Skin epidermis (tissue), 12 donors: Measurements from ENCODE around the gene MRPL10.

Experiments used
- H3K27ac ChIP-seq, 21 experiments: fragments of 200-600 bp; sonication (generic) in 11 of 21; one replicate each; pipeline ENCODE4 v1.5.0; 2020; ENCODE audit warnings: mild to moderate bottlenecking in 3 of 21, inconsistent platforms in 2 of 21, moderate library complexity in 2 of 21
- H3K4me3 ChIP-seq, 7 experiments: fragments of 200-600 bp; sonication (generic) in 2 of 7; one replicate each; pipeline ENCODE4 v1.5.0; 2020; ENCODE audit warnings: inconsistent platforms in 2 of 7, mild to moderate bottlenecking in 2 of 7, moderate library complexity in 1 of 7

Gene MRPL10

DNA sequence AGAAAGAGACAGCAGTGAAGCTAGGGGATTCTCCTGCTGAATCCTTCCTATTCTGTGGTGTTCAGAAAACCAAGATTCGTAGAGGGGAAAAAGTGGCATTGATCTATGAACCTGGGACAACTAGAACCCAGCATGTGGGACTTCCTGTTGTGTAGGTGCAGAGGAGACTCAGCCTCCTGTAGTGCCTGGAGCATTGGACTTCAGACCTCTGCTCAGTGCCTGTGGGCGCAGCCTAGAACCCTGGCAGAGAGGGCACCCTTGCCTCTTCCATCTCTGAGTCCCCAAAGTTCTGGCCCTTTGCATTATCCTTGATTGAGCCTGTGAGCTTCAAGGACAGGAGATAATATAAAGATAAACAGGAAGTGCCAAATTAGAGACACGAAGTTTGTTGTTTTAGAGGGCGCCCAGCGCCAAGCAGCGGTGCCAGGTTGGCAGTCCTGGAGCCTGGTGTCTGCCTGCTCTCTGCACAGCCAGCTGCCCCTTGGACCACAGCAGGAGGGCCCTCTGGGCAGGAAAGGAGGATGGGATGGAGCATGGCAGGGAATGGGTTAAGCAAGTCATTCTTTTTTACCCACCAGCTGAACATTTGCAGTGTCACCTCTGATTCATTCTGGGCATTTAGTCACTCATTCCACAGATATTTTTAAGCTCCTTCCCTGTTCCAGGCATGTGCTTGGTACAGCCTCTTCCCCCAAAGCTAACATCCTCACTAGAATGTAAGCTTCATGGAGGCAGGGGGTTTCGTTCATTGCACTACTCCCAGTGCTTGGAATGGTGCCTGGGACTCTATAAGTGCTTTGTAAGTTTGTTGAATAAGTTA is 31.5 kb upstream of the MRPL10 start:
- H3K27ac ChIP-seq: no peak overlapping the region
- H3K4me3 ChIP-seq: no peak overlapping the region

DNA sequence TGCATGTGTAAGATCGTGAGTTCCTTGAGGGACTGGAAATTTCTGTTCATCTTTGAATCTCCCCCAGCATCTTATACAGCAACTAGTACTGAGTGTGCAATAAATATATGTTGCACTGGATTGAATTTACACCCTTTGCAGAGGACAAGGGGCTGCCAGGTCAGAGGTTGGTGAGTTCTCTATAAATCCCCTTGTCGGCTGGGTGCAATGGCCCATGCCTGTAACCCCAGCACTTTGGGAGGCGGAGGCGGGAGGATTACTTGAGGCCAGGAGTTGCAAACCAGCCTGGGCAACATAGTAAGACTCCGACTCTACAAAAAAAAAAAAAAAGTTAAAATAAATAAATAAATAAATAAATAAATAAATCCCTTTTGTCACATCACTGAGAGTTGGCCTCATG is 29.0 kb upstream of the MRPL10 start:
- Histone ChIP-seq H3K4me3 (no peak overlapping the region), H3K27ac (no peak overlapping the region)

DNA sequence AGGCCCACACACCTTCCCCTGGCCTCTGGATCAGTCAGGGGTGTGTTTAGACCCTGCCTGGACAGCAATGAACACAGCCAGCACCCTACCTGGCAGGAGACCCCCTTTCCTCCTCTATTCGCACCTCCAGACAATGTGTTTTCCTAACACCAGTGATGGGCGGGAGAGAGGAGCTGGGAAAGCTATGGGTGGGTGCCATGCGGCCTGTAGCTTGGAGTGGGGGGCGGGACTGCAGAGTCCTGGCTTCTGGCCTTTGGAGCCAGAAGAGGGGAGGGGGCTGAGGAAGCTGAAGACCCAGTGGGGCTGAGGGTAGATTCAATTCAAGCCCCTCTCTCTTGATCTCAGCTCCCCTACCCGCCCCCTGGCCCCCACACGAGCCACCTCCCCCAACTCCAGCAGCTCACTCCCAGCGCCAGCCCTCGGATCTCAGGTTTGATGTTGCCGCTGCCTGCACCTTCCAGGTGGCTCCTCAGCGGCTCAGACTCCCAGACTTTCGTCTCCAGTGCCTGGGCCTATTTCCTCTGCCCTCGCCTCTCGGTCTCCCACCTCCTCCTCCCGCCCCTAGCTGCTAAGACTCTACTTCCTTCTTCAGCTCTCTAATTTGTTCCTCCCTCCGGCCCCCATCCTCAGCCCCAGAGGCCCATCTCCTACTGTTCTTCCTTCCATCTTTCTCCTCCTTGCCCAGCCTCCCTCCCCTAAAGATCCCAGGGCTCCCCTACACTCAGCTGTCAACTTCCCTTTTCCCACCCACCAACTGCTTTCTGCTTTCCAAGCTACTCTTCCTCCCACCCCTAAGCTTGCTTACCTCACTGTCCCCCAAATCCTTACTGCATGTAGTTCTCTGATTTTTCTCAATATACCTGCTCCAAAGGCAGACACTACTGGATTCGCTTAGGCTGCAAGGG is 26.5 kb upstream of the MRPL10 start:
- H3K27ac ChIP-seq: no peak overlapping the region
- H3K4me3 ChIP-seq: no peak overlapping the region

DNA sequence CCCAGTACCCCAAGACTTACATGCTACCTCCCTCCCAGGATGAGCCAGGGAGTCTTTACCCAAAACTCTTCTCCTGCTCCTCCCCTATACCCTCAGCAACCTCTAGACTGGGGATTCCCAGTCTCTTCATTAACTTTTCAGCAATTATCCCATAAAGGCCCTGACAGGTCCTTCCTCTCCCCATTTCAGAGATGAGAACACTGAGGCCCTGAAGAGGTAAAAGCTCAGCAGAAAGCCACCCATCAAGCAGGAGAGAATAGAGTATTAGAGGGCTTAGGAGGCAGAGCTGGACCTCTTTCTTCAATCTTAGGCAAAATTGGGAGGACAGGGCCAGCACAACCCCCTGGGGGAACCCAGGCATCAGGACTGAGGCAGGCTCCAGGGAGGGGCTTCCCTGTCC is 25.5 kb upstream of the MRPL10 start:
- Histone ChIP-seq H3K4me3 (no peak overlapping the region), H3K27ac (no peak overlapping the region)

DNA sequence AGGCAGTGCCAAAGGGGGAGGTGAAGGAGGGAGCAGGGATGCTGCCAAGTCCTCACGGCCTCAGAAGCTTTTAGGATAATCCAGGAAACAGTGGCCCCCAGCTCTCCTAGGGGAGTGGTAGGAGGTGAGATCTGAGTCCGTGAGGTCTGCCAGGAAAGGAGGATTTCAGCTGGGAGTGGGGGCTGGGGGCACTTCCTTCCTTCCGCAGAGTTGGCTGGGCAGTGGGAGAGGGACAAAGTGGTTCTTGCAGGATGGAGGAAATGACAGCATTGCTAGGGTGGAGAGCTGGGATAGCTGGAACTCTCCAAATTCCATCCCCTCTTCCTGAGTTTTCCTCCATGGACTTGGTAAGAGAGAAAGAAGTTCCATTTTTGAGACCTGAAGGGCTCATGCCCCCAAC is 24.4 kb upstream of the MRPL10 start:
- Histone ChIP-seq H3K4me3 (no peak overlapping the region), H3K27ac (no peak overlapping the region)

DNA sequence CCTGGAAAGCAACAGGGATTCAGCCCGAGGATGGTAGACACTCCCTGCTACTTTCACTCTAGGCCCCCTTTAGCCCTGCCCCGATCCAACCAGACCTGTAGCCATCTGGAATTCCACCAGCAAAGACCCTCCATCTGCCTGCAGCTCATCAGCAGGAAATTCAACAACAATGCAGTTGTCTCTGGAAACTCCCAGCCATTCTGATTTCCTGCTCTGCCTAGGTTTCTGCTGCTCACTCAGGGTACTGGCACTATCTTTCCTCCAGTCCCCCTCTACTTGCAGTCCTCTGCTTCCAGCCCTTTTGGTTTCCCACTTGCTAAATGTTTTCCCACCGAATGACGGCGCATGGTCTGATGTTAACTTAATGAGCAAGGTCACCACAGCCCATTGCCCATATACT is 22.3 kb upstream of the MRPL10 start:
- Histone ChIP-seq H3K27ac (no peak overlapping the region), H3K4me3 (no peak overlapping the region)

DNA sequence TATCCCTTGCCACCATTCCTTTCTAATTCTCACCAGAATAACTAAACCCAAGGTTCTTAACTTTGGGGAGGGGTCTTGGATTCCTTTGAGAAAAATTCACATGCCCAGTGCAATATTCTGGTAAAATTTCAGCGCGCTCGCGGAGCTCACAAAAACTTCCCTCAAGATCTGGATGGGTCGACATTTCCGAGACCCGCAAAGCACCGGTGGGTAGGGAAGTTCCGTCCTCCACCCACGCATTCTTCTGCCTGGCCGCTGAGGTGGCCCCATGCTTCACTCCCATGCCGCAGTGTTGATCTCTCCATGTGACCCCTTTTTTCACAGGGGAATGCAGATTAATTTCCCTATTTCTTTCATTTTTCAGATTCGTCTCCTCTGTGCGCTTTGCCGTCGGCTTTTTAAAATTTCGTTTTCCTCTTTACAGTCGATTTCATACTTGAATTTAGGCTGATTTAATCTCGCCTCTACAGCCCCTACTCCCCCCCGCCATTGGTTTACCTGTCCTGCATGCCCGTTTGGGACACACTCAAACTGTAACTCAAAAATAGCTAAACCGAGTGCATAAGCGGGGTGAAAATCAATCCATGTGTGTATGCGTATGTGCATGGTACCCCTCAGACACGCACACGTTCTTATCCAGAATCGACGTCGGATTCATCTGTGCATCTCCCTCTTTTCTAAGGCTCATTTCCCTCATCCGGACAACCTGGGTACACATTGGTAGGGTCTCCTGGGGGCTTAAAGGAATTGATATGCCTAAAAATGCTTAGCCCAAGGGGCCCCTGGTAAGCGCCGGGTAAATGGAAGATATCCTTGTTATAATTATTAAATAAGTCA is 21.0 kb upstream of the MRPL10 start:
- H3K27ac ChIP-seq: no peak overlapping the region
- no peak overlapping the region for H3K4me3 ChIP-seq

DNA sequence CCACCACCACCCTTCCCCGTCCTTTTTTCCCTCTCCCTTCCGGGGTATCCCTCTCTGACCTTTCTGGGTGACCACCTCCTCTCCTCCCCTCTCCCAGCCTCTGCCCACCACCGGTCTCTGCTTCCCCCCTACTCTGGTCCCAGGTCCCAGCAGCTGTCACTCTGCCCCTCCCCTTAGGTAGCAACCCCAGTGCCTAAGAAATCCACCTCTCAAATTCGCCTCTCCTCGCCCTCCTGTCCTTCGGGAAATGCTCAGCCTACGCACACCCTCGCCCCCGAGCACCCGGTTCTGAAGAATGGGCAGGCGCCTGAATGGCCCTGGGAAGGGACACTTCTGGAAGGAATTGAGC is 20.4 kb upstream of the MRPL10 start:
- Histone ChIP-seq H3K4me3 (no peak overlapping the region), H3K27ac (no peak overlapping the region)

DNA sequence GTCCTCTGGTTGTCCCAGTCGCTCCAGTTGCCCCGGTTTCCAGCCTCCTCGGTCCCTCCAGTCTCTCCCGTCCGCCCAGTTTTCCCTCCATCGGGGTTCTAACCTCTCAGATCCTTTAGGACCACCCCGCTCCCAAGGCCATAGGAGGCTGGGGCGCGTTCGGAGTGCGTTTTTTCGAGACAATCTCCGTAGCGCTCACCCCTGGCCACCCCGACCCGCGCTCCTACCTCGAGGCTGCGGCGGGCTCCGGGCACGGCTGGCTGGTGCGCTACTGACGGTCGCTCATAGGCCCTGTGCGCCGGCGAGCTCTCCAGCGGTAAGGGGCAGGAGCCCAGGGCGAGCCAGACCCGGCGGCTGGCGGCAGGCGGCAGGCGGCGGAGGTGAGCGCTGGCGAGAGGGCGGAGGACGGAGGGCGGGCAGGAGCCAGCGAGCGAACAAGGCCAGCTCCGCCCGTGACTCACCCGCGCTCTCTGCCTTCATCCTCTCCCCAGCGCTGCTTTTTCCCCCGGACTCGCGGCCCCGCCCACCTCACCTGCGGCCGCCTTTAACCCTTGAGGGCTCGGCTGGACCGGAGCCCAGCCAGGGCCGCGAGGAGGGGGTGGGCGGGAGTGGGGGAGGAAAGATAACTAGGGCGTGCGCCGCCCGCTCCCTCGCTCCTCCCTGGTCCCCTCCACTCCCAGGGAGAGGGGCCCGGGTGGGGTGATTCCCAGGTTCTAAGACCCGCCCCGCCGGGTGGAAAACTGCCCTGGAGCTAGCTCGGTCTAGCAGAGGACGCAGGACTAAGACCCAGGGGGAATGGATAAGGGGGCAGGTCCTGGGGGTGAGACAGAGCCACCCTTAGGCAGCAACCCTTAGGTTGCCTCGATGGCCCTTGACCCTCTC is 19.6 kb upstream of the MRPL10 start, which contains the start of gene SP6:
SP6 (minus strand) TSS at position 472 of the 882 bp plus-strand sequence. CDS start 2,734 bp downstream, outside the sequence.
- peak within 1 kb of the TSS in 14 of 21 experiments; percentile 1 to 80 (median 56) for H3K27ac ChIP-seq

DNA sequence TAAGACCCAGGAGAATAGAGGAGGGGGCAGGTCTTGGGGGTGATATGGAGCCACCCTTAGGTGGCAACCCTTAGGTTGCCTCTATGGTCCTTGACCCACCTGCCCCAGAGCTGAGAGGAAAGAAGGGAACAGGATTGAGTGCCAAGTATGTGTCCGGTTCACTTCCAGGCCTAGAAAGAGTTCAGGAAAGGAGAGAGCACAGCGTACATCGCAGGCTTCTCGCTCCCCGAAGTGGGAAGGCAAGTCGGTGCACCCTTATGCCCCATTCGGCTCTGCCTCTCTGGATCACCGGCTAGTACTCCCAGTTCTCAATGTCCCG is 19.0 kb upstream of the MRPL10 start:
- Histone ChIP-seq H3K27ac (peak overlapping the region in 12 of 21 experiments; percentile 1 to 80 (median 55)), H3K4me3 (peak overlapping the region; percentile 8 to 46 (median 35))

More for the DNA sequence above, 19.6 kb upstream of the MRPL10 start, which contains the start of gene SP6:
- H3K4me3 ChIP-seq: peak within 1 kb of the TSS; percentile 8 to 46 (median 35)

DNA sequence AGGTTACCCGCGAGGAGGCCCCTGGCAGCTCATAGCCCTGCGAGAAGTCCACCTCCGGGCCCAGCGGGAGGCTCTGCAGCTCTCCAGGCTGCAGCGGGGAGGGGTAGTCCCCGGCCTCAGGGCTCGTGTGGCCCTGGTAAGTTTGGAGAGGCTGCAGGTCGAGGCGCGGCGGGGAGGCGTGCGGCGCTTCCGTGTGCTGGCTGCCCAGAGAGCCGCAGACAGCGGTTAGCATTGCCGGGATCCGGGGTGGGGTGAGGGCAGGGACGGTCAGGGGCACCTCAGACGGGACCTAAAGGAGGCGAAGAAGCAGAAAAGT is 16.8 kb upstream of the MRPL10 start:
- Histone ChIP-seq H3K27ac (no peak overlapping the region), H3K4me3 (no peak overlapping the region)

DNA sequence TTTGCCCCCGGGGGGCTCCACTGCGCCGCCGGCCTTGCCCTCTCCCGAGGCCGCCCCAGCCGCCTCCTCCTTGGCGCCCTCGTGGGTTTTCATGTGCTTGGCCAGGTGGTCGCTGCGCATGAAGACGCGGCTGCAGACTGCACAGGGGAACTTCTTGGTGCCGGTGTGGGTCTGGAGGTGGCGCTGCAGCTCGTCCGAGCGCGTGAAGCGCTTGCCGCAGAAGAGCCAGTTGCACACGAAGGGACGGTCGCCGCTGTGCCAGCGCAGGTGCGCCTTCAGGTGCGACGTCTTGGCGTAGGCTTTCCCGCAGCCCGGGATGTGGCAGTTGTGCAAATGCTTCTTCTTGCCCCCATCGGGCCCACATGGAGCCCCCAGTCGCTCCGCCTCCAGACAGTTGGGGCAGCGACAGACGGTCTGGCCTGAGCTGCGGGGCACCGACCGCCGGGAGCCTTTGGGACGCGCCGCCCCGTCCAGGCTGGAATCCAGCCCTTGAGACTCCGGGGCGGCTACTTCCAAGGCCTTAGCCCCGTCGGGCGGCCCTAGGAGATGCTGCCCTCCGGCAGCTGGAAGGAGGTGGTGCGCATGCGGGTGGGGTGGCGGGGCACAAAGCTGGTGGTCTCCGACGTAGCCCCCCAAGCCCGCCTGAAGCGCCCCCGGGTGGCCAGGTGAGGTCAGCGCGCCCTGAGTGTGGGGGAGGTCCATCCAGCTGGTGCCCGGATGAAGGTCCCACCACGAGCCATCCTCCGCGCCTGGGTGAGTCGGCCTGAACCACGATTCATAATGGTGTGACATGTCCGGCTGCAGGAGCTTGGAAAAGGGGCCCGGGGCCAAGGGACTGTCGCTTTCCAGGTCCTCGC is 16.2 kb upstream of the MRPL10 start:
- peak overlapping the region in 1 of 7 experiments; percentile 6 for H3K4me3 ChIP-seq
- no peak overlapping the region for H3K27ac ChIP-seq

DNA sequence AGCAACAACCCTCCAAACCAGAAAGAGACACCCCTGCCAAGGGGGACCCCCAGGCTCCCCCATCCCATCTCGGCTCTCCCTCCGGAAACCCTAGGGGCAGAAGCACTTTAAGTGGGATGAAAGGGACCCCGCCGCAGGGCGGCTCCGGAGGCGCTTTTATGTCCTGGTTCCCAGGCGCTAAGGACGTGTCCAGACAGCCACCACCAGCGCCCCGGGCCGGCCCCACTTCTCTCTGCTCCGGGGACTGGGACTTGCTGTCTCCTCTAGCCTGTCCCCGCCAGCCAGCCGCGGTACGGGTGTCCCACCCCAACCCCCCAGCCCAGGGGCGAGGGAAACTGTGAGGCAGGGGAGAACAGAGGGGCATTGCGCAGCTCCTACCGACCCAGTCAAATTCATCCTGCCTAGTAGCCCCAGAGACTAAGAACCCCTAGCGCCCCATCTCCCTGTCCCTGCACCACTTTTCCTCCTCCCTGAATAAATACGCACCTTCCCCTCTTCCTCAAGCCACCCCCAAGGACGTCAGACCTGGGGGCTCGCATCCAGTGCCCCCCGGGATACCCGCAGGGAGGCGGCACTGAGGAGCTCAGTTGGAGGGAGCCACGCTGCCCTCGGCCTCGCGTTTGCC is 15.5 kb upstream of the MRPL10 start:
- no peak overlapping the region for H3K27ac ChIP-seq
- H3K4me3 ChIP-seq: peak overlapping the region in 1 of 7 experiments; percentile 6

DNA sequence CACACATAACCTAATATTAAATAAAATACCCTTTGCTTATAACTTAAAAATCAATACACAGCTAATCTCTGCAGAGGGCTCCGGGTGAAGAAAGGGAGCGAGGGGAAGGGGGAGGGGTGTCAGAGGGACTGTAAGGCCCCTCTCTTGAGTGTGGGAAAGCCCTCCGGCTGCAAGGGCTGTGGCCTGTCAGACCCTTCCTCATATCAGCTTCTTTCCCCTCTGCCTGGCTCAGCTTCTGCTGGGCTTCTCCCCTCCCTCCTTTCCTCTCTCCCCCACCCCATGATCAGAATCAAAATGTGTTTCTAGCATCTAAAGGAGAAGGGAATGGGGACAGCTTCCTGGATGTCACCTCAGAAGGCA is 14.4 kb upstream of the MRPL10 start:
- no peak overlapping the region for H3K27ac ChIP-seq

DNA sequence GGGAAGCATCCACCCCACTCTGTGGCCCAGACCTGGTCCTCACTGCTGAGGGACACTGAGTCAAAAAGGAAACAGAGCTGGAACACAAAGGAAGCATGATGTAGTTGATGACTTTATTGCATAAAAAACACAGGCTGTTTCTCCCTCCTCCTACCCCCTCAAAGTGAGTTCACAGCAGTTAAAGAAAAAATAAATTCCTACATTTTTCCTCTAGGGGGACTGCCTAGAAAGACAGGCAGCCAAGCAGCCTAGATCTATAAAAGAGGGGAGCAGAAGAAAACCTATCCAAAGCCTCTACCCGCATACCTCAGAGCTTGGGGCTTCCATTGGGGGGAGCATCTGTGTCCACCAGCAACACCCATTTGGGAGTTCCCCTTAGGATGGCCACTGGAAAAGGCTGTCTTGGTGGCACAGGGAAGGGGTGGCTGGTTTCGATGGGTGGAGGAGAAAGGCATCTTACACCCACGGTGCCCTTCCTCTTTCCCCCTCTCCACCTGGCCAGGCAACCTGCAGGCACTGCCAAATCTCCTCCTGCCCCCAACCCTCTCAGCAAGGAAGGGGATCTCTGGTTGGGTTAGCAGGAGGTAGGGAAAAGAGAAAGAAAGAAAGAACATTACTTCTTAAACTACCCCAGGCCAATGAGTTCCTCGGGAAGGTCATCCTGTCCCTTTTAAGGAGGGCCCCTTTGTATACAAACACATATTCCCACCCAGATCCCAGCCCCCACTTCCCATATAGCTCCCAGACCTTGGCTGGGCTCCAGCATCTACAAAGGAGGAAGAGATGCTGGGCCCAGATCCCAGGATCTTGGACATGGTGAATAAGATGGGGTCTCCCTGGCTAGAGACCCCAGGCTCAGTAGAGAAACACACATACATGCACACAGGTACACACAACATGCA is 13.7 kb upstream of the MRPL10 start:
- H3K27ac ChIP-seq: no peak overlapping the region
- H3K4me3 ChIP-seq: no peak overlapping the region

More for the DNA sequence above, 14.4 kb upstream of the MRPL10 start:
- H3K4me3 ChIP-seq: no peak overlapping the region

DNA sequence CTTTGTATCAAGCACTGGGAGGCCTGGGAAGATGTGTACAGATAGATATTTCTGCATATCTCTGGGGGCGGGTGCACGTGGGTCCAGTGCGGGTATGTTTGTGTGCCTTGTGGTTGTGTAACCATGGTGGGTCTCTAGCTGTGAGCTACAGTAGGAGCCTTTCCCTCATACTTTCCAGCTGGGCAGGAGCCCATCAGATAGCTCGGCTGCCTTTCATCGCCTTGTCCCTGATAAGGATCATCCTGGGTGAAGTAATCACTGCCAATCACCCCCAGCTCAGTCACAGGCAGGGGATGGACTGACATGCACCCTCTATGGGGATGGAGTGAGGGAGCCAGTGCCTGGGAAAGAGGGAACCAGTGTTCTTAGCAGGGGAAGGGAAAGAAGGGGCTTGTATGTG is 12.9 kb upstream of the MRPL10 start:
- Histone ChIP-seq H3K4me3 (no peak overlapping the region), H3K27ac (peak overlapping the region in 1 of 21 experiments; percentile 43)

DNA sequence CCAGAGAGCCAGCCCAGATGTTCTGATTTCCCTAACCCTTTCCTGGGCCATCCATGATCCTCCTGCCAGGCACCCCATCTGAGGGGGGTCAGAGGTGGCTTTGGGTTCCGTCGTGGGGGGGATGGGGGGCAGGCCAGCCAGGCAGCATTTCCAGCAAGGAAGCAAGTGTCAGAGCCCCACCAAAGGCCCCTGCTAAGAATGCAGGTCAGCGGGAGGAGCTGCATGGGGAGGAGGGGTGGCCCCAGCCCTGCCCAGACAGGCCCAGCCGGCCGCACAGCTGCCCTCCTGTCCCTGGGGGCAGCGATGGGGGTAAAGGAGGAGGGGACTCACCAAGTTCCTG is 12.0 kb upstream of the MRPL10 start:
- Histone ChIP-seq H3K27ac (peak overlapping the region in 5 of 21 experiments; percentile 1 to 59 (median 24)), H3K4me3 (no peak overlapping the region)
